Fibroblast of villous mesenchyme (primary cell): ENCODE data around the gene GLRX2. TPM values are rescaled to one million over a fixed set of nuclear protein-coding genes. Genes with fewer than 3 reads are reported as not detected.
"Not testable (repeated sequence)": the region's sequence is repeated elsewhere in the genome, so short reads cannot be mapped to it uniquely, and the experiment has no call there.

Experiments used
- DNase-seq: peaks from one replicate; pipeline ENCODE4 v3.0.0-alpha.2; 2010; ENCODE audit warnings: low read depth
- H3K4me3 ChIP-seq: 2 replicates; pipeline ENCODE4 v1.5.1; 2011; ENCODE audit warnings: low read depth, mild to moderate bottlenecking, low read length
- CTCF ChIP-seq: IDR thresholded peaks from 2 replicates; pipeline ENCODE4 v1.5.1; 2012; ENCODE audit warnings: low read depth, mild to moderate bottlenecking, low read length; ENCODE audit not compliant: insufficient read depth
- small RNA-seq: library from RNA; depleted of rRNA; stranded (forward); fragments of <200 nt; gene quantifications from one replicate; pipeline ENCODE3, GENCODE V24; 2012
- total RNA-seq: library from RNA; depleted of rRNA; stranded (reverse); fragments of >200 nt; gene quantifications from 2 replicates; pipeline ENCODE4 v1.2.3, GENCODE V29; 2012

The GLRX2 gene
- total RNA-seq, 1 donor = 7.8 TPM

DNA sequence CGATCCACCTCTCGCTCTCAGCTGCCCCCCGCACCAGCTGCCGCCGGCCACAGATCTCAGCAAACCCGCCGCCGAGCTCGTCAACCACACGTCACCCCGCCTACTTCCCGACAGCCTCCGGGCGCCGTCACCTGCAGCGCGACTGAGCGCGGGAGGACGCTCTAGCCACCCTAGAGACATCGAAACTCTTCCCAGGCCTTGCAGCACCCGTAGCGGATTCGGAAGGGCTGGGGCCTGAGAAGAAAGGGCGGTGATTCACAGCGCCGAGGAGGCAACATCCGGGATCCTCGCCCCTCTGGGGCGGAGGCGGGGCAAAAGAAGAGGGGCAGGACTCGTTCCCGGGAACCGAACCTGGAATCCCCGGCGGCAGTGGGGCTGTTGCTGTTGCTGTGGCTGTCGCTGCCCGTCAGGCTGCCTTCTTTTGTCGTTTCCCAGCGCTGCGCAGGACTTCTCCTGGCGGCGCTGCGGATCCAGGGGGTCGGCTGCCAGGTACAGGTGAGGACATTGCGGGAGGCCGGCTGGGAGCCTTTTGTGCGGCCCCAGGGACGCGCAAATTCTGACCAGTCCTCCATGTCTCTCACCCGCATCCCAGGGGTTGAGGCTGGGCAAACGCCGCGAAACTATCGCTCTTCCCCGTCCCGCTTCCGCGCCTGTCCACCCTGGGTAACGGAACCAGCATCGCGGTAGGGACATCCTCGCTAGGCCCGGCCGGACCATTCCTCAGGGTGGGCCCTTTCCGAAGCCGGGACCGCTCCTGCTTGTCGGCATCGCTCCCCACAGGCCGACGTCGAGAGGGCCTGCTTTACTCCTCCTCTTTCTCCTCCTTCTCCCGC is 45.7 kb downstream of the GLRX2 start, which contains the start of the genes RO60 and UCHL5:
RO60 (plus strand) TSS at position 331 of the 833 bp plus-strand sequence. CDS start 9,443 bp downstream, outside the sequence.
UCHL5 (minus strand) TSS at position 79 of the 833 bp plus-strand sequence. CDS start 100 bp downstream, outside the sequence.
- peak; percentile 99 for DNase-seq
- H3K4me3 ChIP-seq = peak within 1 kb of the TSS; percentile 95
- no peak for TF ChIP-seq CTCF

GRCh38 chr1:193058529-193059281 is 46.5 kb downstream of the GLRX2 start:
- no peak for TF ChIP-seq CTCF
- DNase-seq = peak; percentile 65
- H3K4me3 ChIP-seq = peak overlapping the region; percentile 95

GRCh38 chr1:193054169-193054675 is 51.0 kb downstream of the GLRX2 start:
- H3K4me3 ChIP-seq = no peak overlapping the region
- no peak for TF ChIP-seq CTCF
- DNase-seq = no peak

DNA sequence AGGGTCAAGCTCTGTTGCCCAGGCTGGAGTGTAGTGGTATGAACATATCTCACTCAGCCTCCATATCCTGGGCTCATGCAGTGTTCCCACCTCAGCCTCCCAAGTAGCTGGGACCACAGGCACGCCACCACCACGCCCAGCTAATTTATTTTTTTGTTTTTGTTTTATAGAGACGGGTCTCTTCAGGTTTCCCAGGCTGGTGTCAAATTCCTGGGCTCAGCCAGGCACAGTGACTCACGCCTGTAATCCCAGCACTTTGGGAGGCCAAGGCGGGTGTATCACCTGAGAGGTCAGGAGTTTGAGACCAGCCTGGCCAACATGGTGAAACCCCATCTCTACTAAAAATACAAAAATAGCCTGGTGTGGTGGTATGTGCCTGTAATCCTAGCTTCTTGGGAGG is 56.3 kb downstream of the GLRX2 start:
- H3K4me3 ChIP-seq, DNase-seq: not testable (repeated sequence)

Small RNAs within 50 kb of the gene (small RNA-seq; reads per million reads assigned to genes)
- gene MIR1278 (0.28 reads per million), gene SCARNA18B (3.2 reads per million, percentile 70 among the genes with 10 or more reads in this experiment)

Other genes starting within 250 kb of the GLRX2 start
- 24.2 and 25.5 TPM in 2 replicates for gene UCHL5, start 46.1 kb downstream of the GLRX2 start, total RNA-seq
- gene RO60, start 45.8 kb downstream of the GLRX2 start, total RNA-seq = 194 and 226 TPM in 2 replicates
- gene CDC73, start 16.6 kb upstream of the GLRX2 start, total RNA-seq = 24.5 and 40.2 TPM in 2 replicates
- gene B3GALT2, start 81.2 kb upstream of the GLRX2 start, total RNA-seq = 12.9 and 32.8 TPM in 2 replicates